Measurements from ENCODE around the gene NMRK1.

The NMRK1 gene

GRCh38 chr9:75117564-75117963 is 29.6 kb upstream of the NMRK1 start:
- TF ChIP-seq ZNF747 (tag by site-specific recombination; IDR thresholded peaks at IDR 0.05) (no peak), ZNF660 (tag by site-specific recombination; IDR thresholded peaks at IDR 0.05) (no peak), ZNF239 (tag by site-specific recombination; IDR thresholded peaks at IDR 0.05) (no peak), HOXA7 (CRISPR knock-in tag; IDR thresholded peaks at IDR 0.05; ENCODE audit: borderline replicate concordance) (no peak)
- TF ChIP-seq, protein P1, sequence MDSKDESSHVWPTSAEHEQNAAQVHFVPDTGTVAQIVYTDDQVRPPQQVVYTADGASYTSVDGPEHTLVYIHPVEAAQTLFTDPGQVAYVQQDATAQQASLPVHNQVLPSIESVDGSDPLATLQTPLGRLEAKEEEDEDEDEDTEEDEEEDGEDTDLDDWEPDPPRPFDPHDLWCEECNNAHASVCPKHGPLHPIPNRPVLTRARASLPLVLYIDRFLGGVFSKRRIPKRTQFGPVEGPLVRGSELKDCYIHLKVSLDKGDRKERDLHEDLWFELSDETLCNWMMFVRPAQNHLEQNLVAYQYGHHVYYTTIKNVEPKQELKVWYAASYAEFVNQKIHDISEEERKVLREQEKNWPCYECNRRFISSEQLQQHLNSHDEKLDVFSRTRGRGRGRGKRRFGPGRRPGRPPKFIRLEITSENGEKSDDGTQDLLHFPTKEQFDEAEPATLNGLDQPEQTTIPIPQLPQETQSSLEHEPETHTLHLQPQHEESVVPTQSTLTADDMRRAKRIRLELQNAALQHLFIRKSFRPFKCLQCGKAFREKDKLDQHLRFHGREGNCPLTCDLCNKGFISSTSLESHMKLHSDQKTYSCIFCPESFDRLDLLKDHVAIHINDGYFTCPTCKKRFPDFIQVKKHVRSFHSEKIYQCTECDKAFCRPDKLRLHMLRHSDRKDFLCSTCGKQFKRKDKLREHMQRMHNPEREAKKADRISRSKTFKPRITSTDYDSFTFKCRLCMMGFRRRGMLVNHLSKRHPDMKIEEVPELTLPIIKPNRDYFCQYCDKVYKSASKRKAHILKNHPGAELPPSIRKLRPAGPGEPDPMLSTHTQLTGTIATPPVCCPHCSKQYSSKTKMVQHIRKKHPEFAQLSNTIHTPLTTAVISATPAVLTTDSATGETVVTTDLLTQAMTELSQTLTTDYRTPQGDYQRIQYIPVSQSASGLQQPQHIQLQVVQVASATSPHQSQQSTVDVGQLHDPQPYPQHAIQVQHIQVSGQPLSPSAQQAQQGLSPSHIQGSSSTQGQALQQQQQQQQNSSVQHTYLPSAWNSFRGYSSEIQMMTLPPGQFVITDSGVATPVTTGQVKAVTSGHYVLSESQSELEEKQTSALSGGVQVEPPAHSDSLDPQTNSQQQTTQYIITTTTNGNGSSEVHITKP (tag by site-specific recombination; IDR thresholded peaks at IDR 0.05) = no peak
- TF ChIP-seq, protein P2, sequence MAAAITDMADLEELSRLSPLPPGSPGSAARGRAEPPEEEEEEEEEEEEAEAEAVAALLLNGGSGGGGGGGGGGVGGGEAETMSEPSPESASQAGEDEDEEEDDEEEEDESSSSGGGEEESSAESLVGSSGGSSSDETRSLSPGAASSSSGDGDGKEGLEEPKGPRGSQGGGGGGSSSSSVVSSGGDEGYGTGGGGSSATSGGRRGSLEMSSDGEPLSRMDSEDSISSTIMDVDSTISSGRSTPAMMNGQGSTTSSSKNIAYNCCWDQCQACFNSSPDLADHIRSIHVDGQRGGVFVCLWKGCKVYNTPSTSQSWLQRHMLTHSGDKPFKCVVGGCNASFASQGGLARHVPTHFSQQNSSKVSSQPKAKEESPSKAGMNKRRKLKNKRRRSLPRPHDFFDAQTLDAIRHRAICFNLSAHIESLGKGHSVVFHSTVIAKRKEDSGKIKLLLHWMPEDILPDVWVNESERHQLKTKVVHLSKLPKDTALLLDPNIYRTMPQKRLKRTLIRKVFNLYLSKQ (tag by site-specific recombination; IDR thresholded peaks at IDR 0.05; ENCODE audit: borderline replicate concordance) = no peak
- POLR2A ChIA-PET = no interaction called here
- Histone ChIP-seq H3K9me3 (ENCODE audit: control insufficient read depth, insufficient read depth, low read depth, low read length) (no peaks in the 10 kb centered on the region), H3K4me3 (ENCODE audit: low read depth, low read length) (no peak overlapping the region), H3K27ac (ENCODE audit: extremely low read depth, low read depth, low read length) (no peak overlapping the region), H3K4me1 (ENCODE audit: control insufficient read depth, insufficient read depth, low read length) (no peaks in the 10 kb centered on the region), H3K36me3 (ENCODE audit: control insufficient read depth in 2 of 2, insufficient read depth in 1 of 2, low read length in 2 of 2) (peaks cover 0 to 6% of the 10 kb centered on the region in 2 experiments; a peak in 1 of 3 replicates)
- CTCF ChIA-PET = no interaction called here

- no peaks in the 10 kb centered on the region for H3K9me3 ChIP-seq (ENCODE audit: control insufficient read depth, insufficient read depth, low read depth, low read length)
- H3K4me1 ChIP-seq (ENCODE audit: control insufficient read depth, insufficient read depth, low read length) = no peaks in the 10 kb centered on the region
- H3K27ac ChIP-seq (ENCODE audit: extremely low read depth, low read depth, low read length) = no peak overlapping the region
- ChIA-PET CTCF (no interaction called here), POLR2A (no interaction called here)
- TF ChIP-seq ZNF629 (tag by site-specific recombination; IDR thresholded peaks at IDR 0.05) (no peak), ZSCAN16 (tag by site-specific recombination; IDR thresholded peaks at IDR 0.05) (no peak), ZNF549 (tag by site-specific recombination; IDR thresholded peaks at IDR 0.05) (no peak), ZNF354C (tag by site-specific recombination; IDR thresholded peaks at IDR 0.05; ENCODE audit: borderline replicate concordance, low read depth) (no peak), ZNF2 (tag by site-specific recombination; IDR thresholded peaks at IDR 0.05) (no peak), ZNF623 (tag by site-specific recombination; IDR thresholded peaks at IDR 0.05) (no peak), ZNF529 (tag by site-specific recombination; IDR thresholded peaks at IDR 0.05; ENCODE audit: insufficient replicate concordance) (no peak), ZNF785 (tag by site-specific recombination; IDR thresholded peaks at IDR 0.05) (no peak), ZXDB (tag by site-specific recombination; IDR thresholded peaks at IDR 0.05) (no peak), KLF16 (tag by site-specific recombination; IDR thresholded peaks at IDR 0.05) (no peak), FEZF1 (tag by site-specific recombination; IDR thresholded peaks at IDR 0.05) (no peak), ZNF664 (tag by site-specific recombination; IDR thresholded peaks at IDR 0.05) (no peak), ZNF292 (tag by site-specific recombination; IDR thresholded peaks at IDR 0.05; ENCODE audit: borderline replicate concordance, low read depth) (no peak), ZNF768 (tag by site-specific recombination; IDR thresholded peaks at IDR 0.05) (no peak), KLF8 (tag by site-specific recombination; IDR thresholded peaks at IDR 0.05) (no peak), ZNF202 (tag by site-specific recombination; IDR thresholded peaks at IDR 0.05; ENCODE audit: borderline replicate concordance) (no peak)
- TF ChIP-seq, protein P3, sequence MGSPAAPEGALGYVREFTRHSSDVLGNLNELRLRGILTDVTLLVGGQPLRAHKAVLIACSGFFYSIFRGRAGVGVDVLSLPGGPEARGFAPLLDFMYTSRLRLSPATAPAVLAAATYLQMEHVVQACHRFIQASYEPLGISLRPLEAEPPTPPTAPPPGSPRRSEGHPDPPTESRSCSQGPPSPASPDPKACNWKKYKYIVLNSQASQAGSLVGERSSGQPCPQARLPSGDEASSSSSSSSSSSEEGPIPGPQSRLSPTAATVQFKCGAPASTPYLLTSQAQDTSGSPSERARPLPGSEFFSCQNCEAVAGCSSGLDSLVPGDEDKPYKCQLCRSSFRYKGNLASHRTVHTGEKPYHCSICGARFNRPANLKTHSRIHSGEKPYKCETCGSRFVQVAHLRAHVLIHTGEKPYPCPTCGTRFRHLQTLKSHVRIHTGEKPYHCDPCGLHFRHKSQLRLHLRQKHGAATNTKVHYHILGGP (tag by site-specific recombination; IDR thresholded peaks at IDR 0.05) = no peak
- TF ChIP-seq, protein P4, sequence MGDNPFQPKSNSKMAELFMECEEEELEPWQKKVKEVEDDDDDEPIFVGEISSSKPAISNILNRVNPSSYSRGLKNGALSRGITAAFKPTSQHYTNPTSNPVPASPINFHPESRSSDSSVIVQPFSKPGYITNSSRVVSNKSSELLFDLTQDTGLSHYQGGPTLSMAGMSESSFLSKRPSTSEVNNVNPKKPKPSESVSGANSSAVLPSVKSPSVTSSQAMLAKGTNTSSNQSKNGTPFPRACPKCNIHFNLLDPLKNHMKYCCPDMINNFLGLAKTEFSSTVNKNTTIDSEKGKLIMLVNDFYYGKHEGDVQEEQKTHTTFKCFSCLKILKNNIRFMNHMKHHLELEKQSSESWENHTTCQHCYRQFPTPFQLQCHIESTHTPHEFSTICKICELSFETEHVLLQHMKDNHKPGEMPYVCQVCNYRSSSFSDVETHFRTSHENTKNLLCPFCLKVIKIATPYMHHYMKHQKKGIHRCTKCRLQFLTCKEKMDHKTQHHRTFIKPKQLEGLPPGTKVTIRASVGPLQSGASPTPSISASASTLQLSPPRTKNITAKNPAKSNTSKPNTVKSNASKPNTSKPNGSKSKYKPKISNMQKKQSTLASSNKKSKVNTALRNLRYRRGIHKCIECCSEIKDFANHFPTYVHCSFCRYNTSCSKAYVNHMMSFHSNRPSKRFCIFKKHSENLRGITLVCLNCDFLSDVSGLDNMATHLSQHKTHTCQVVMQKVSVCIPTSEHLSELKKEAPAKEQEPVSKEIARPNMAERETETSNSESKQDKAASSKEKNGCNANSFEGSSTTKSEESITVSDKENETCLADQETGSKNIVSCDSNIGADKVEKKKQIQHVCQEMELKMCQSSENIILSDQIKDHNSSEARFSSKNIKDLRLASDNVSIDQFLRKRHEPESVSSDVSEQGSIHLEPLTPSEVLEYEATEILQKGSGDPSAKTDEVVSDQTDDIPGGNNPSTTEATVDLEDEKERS (tag by site-specific recombination; IDR thresholded peaks at IDR 0.05) = no peak
- peaks cover 0 to 6% of the 10 kb centered on the region in 2 experiments; a peak in 1 of 3 replicates for H3K36me3 ChIP-seq (ENCODE audit: control insufficient read depth in 2 of 2, insufficient read depth in 1 of 2, low read length in 2 of 2)
- H3K4me3 ChIP-seq (ENCODE audit: low read depth, low read length) = no peak overlapping the region
These were observed 28.4 kb upstream of the NMRK1 start for GRCh38 chr9:75116306-75116705.

Data from HEK293 (cell line).